AG04450 (cell line): ENCODE results near the gene SLC15A4. TPM values are rescaled to one million over a fixed set of nuclear protein-coding genes. Genes with fewer than 3 reads are reported as not detected.

Source experiments
- CTCF ChIA-PET: fragments of 300-600, 350-600 bp; formaldehyde crosslinking; extraction: SDS; loops from one replicate; lab custom pipeline; 2022; ENCODE audit warnings: antibody characterized with exemption, inconsistent platforms; lab: Charles Lee
- POLR2A ChIA-PET: fragments of 350-600 bp; formaldehyde crosslinking; extraction: SDS; loops from one replicate; lab custom pipeline; 2021; ENCODE audit warnings: antibody characterized with exemption, inconsistent platforms; lab: Yijun Ruan, JAX
- DNase-seq: peaks from one replicate; pipeline ENCODE4 v3.0.0-alpha.2; 2011; ENCODE audit warnings: low read depth, low spot score
- H3K27ac ChIP-seq: one replicate; pipeline ENCODE4 v1.5.1; 2012; ENCODE audit warnings: low read depth, low read length, control low read depth
- H3K27me3 ChIP-seq: one replicate; pipeline ENCODE4 v1.6.0; 2012; ENCODE audit warnings: low read length; ENCODE audit not compliant: control insufficient read depth, insufficient read depth
- H3K4me3 ChIP-seq: 2 replicates; pipeline ENCODE4 v1.5.1; 2011; ENCODE audit warnings: mild to moderate bottlenecking, low read depth, low read length, control low read depth
- H3K9me3 ChIP-seq: 2 replicates; pipeline ENCODE4 v1.5.1; 2012; ENCODE audit warnings: low read length; ENCODE audit not compliant: control insufficient read depth, insufficient read depth
- polyA plus RNA-seq: library from polyadenylated mRNA; depleted of rRNA; stranded (reverse); fragments of >200 nt; gene quantifications from 2 replicates; pipeline ENCODE4 v1.2.3, GENCODE V29; 2011
- TF ChIP-seq, protein P1 (sequence below): IDR thresholded peaks from 2 replicates; pipeline ENCODE4 v1.5.1; 2011; ENCODE audit warnings: low read depth, low read length, control low read depth, inconsistent platforms

The SLC15A4 gene
- polyA plus RNA-seq, 1 experiment: 21.2 TPM

DNA sequence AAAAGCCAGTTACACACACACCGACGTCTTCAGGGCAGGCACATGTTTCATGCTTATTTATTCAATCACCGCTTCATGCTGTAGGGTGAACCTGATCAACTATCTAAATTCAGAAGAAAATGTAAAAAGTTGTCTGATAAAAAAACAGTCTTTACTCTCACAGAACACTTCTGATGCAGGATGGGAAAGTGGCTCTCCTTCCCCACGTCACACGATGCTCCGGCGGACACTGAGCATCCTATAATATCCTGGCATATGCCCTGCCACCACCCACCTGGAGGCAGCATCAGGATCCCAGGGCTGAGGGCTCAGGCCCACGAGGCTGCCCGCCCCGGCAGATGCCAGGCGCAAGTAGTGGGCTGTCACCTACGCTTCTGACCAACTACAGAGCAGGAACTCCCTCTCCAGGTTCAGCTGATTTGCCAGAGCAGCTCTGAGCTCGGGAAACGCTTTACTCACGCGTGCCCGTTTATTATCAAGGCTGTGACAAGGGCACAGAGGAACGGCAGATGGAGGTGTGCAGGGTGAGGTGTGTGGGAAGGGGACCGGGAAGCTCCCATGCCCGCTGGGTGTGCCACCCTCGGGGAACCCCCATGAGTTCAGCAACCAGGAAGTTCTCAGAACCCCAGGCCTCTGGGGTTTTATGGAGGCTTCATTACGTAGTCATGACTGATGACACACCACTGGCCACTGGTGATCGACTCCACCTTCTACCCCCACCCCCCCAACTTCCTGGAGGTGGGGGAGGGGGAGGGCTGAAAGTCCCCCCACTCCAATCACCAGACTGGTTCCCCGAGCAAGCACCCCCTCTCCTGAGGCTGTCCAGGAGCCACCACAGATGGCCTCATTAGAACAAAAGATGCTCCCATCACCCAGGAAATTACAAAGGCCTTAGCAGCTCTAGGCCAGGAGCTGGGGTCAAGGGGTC lies 32.1 kb downstream of the SLC15A4 start:
- DNase-seq: no peak
- TF ChIP-seq, protein P1, sequence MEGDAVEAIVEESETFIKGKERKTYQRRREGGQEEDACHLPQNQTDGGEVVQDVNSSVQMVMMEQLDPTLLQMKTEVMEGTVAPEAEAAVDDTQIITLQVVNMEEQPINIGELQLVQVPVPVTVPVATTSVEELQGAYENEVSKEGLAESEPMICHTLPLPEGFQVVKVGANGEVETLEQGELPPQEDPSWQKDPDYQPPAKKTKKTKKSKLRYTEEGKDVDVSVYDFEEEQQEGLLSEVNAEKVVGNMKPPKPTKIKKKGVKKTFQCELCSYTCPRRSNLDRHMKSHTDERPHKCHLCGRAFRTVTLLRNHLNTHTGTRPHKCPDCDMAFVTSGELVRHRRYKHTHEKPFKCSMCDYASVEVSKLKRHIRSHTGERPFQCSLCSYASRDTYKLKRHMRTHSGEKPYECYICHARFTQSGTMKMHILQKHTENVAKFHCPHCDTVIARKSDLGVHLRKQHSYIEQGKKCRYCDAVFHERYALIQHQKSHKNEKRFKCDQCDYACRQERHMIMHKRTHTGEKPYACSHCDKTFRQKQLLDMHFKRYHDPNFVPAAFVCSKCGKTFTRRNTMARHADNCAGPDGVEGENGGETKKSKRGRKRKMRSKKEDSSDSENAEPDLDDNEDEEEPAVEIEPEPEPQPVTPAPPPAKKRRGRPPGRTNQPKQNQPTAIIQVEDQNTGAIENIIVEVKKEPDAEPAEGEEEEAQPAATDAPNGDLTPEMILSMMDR: no peak
- Histone ChIP-seq H3K4me3 (no peak overlapping the region), H3K27ac (no peak overlapping the region), H3K27me3 (no peaks in the 10 kb centered on the region), H3K9me3 (no peaks in the 10 kb centered on the region; the same call in 1 of the 2 replicates)
- ChIA-PET POLR2A (no interaction called here), CTCF (no interaction called here)

DNA sequence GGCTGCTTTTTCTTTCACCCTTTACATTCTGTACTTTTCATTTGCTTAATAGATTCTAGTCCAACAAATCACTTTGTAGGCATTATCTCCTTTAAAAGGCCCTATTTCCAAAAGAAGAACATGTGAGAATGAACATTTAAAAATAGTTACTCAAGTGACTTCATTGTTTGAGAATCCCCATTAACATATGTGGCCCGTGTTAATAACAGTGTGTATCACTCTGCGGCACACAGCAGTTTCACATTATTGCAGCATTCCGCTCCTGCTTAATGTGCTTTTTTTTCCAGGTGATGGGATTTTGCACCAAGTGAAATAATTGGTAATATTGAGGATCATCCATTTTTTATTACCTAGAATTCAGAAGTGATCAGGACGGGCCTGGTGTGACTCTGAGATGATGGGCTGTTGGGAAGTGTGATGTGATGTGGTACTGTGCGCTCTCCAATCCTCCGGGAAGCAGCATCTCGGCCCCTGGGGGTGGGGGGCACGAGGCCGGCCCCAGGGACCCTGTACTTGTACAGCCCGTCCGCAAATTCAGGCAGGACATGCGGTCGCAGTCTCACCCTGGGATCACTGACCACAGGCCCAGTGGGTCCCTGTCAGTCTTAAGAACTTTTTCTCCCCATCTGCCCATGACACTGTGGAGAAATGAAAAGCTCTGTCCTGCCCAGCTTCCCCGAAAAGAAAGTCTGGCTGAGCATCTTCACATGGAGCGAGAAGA lies 32.9 kb downstream of the SLC15A4 start:
- no peak overlapping the region for H3K27ac ChIP-seq
- ChIA-PET POLR2A (no interaction called here), CTCF (no interaction called here)
- H3K4me3 ChIP-seq: no peak overlapping the region
- TF ChIP-seq, protein P1: no peak
- H3K9me3 ChIP-seq: no peaks in the 10 kb centered on the region; the same call in 1 of the 2 replicates
- DNase-seq: no peak
- H3K27me3 ChIP-seq: no peaks in the 10 kb centered on the region

DNA sequence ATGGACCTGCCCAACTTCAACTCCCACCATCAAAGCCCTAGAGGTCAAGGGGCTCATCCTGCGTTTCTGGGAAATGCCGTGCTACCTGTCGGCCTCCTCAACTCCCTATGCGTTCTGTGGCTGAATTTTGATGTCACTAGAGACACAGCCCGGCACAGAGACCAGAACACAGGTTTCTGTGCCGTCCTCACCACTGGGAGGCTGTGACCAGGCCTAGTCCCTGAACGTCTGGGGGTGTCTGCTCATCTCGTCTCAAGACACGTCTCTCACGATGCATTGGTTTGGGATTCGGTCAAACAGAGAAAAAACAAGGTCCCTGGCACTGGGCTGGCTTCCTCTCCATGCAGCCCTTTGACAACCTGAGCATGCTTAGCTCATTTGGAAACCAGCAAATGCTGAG lies 33.5 kb downstream of the SLC15A4 start:
- Histone ChIP-seq H3K4me3 (no peak overlapping the region), H3K9me3 (no peaks in the 10 kb centered on the region; the same call in 1 of the 2 replicates), H3K27me3 (no peaks in the 10 kb centered on the region), H3K27ac (no peak overlapping the region)
- TF ChIP-seq, protein P1: no peak
- no peak for DNase-seq
- POLR2A ChIA-PET: no interaction called here
- CTCF ChIA-PET: no interaction called here

DNA sequence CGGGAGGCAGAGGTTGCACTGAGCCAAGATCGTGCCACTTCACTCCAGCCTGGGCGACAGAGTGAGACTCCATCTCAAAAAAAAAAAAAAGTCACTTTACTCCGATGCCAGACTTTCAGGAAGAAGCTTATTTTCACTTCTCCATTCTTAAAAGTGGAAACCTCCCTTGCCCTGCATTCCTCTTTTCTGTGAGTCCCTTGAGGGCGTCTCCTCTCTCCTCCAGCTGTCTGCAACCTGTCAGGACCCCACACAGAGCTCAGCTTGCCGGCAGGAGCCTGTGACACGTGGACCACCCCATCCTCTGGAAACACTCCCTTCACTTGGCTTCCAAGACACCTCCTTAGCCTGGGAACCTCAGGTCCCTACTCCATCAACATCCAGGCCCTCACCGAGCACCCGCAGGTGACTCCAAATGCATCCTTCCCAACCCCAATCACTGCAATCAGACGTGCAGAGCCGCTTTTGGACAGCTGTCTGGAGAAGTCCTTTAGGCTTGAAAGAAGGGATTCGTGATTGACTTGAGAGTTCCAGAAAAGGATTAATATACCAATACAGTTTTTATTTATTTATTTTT lies 34.3 kb downstream of the SLC15A4 start:
- H3K9me3 ChIP-seq: no peaks in the 10 kb centered on the region; the same call in 1 of the 2 replicates
- H3K4me3 ChIP-seq: no peak overlapping the region
- no peak for DNase-seq
- no peak overlapping the region for H3K27ac ChIP-seq
- ChIA-PET POLR2A (no interaction called here), CTCF (no interaction called here)
- TF ChIP-seq, protein P1: no peak
- H3K27me3 ChIP-seq: no peaks in the 10 kb centered on the region
